H1 (cell line): ENCODE data around the gene NFKBIE. TPM values are rescaled to one million over a fixed set of nuclear protein-coding genes. Genes with fewer than 3 reads are reported as not detected.

ENCODE experiments used
- CTCF ChIA-PET: fragments of 300-600 bp; sonication (Branson Sonifier 250); formaldehyde crosslinking; loops from one replicate; lab custom pipeline; 2021; ENCODE audit not compliant: partially characterized antibody; lab: Charles Lee
- POLR2A ChIA-PET: fragments of 300-600 bp; sonication (Branson Sonifier 250); formaldehyde crosslinking; loops from one replicate; lab custom pipeline; 2021; ENCODE audit warnings: inconsistent platforms; ENCODE audit not compliant: partially characterized antibody; lab: Charles Lee
- DNase-seq, 2 experiments: peaks; one replicate each; pipeline versions ENCODE4 v3.0.0 to v3.0.0-alpha.2; 2010 to 2022; ENCODE audit warnings: low spot score in 2 of 2, low read depth in 1 of 2, mixed read lengths in 1 of 2
- FAIRE-seq: peaks from 2 replicates; lab custom pipeline; 2011; peaks lifted over from hg19 to GRCh38; lab: Jason Lieb, UNC
- H2AFZ ChIP-seq: 2 replicates; pipeline ENCODE4 v1.8.1; 2012; ENCODE audit warnings: low read length, inconsistent platforms
- H2AK5ac ChIP-seq: 2 replicates; pipeline ENCODE4 v1.6.1; 2013; ENCODE audit warnings: low read depth, low read length
- H2BK120ac ChIP-seq: replicated peaks from 2 replicates; pipeline ENCODE3; 2013; ENCODE audit warnings: low read depth, low read length, inconsistent platforms
- H2BK12ac ChIP-seq: 2 replicates; pipeline ENCODE4 v1.6.1; 2013; ENCODE audit warnings: low read depth, low read length
- H2BK15ac ChIP-seq: 2 replicates; pipeline ENCODE4 v1.6.1; 2013; ENCODE audit warnings: low read length
- H2BK20ac ChIP-seq: 2 replicates; pipeline ENCODE4 v1.6.1; 2013; ENCODE audit warnings: low read length
- H2BK5ac ChIP-seq: 2 replicates; pipeline ENCODE4 v1.6.1; 2013; ENCODE audit warnings: low read depth, low read length
- H3K14ac ChIP-seq: 2 replicates; pipeline ENCODE4 v1.6.1; 2013; ENCODE audit warnings: inconsistent platforms; ENCODE audit not compliant: insufficient read length
- H3K18ac ChIP-seq: 2 replicates; pipeline ENCODE4 v1.6.1; 2013; ENCODE audit warnings: low read length; ENCODE audit errors: extremely low read depth
- H3K23ac ChIP-seq: 2 replicates; pipeline ENCODE4 v1.6.1; 2013; ENCODE audit warnings: inconsistent platforms; ENCODE audit not compliant: insufficient read length
- H3K23me2 ChIP-seq: 2 replicates; pipeline ENCODE4 v1.6.1; 2013; ENCODE audit warnings: low read depth, low read length
- H3K27ac ChIP-seq: 2 replicates; pipeline ENCODE4 v1.6.1; 2011; ENCODE audit warnings: low read depth, low read length, inconsistent platforms
- H3K27me3 ChIP-seq, 4 experiments: replicated peaks in 1 of 4; 1 replicate in 1 of 4; 2 replicates in 3 of 4; pipeline versions ENCODE4 v1.6.1 to v1.8.1; 2011 to 2013; ENCODE audit warnings: low read length in 3 of 4, mild to moderate bottlenecking in 3 of 4, inconsistent platforms in 2 of 4, mixed read lengths in 2 of 4, moderate library complexity in 1 of 4; ENCODE audit not compliant: control insufficient read depth in 3 of 4, insufficient read depth in 3 of 4; ENCODE audit errors: extremely low read depth in 1 of 4
- H3K36me3 ChIP-seq, 4 experiments: 2 replicates each; pipeline versions ENCODE4 v1.6.1 to v1.8.1; 2011 to 2013; ENCODE audit warnings: mild to moderate bottlenecking in 4 of 4, low read length in 3 of 4, moderate library complexity in 2 of 4, control low read depth in 1 of 4, inconsistent platforms in 1 of 4; ENCODE audit not compliant: insufficient read depth in 4 of 4, control insufficient read depth in 2 of 4
- H3K4ac ChIP-seq: replicated peaks from 2 replicates; pipeline ENCODE3; 2013; ENCODE audit warnings: low read length, low read depth, mixed read lengths, inconsistent platforms; ENCODE audit not compliant: insufficient read length
- H3K4me1 ChIP-seq, 4 experiments: replicated peaks in 1 of 4; 1 replicate in 1 of 4; 2 replicates in 3 of 4; pipeline versions ENCODE4 v1.6.1 to v1.8.1; 2011 to 2013; ENCODE audit warnings: low read length in 3 of 4, inconsistent platforms in 2 of 4, mixed read lengths in 1 of 4; ENCODE audit not compliant: insufficient read depth in 4 of 4, control insufficient read depth in 3 of 4
- H3K4me2 ChIP-seq, 2 experiments: 2 replicates each; pipeline versions ENCODE4 v1.6.1 to v1.8.1; 2011 to 2013; ENCODE audit warnings: low read depth in 2 of 2, low read length in 2 of 2, control low read depth in 1 of 2, inconsistent platforms in 1 of 2, mild to moderate bottlenecking in 1 of 2; ENCODE audit not compliant: insufficient read depth in 1 of 2
- H3K4me3 ChIP-seq, 4 experiments: fragments of 200-600, 300-600 bp in 1 of 4; sonication (generic), shearing (Covaris generic), sonication (Bioruptor Twin) in 1 of 4; 2 replicates each; pipeline versions ENCODE4 v1.5.1 to v1.8.1; 2011 to 2016; ENCODE audit warnings: low read length in 4 of 4, low read depth in 3 of 4, control low read depth in 2 of 4, inconsistent platforms in 2 of 4, mild to moderate bottlenecking in 2 of 4, mixed read lengths in 1 of 4, moderate library complexity in 1 of 4; ENCODE audit not compliant: insufficient read depth in 2 of 4; ENCODE audit errors: extremely low read depth in 1 of 4
- H3K56ac ChIP-seq: replicated peaks from 2 replicates; pipeline ENCODE3; 2013; ENCODE audit warnings: low read depth, mild to moderate bottlenecking, mixed read lengths, low read length, inconsistent platforms; ENCODE audit not compliant: insufficient read length
- H3K79me1 ChIP-seq: 2 replicates; pipeline ENCODE4 v1.6.1; 2013; ENCODE audit warnings: low read depth, low read length, control low read depth
- H3K79me2 ChIP-seq, 2 experiments: 2 replicates each; pipeline versions ENCODE4 v1.6.1 to v1.8.1; 2012 to 2013; ENCODE audit warnings: low read length in 2 of 2, mild to moderate bottlenecking in 2 of 2, inconsistent platforms in 1 of 2; ENCODE audit not compliant: insufficient read depth in 2 of 2, control insufficient read depth in 1 of 2
- H3K9ac ChIP-seq, 4 experiments: replicated peaks in 1 of 4; 1 replicate in 1 of 4; 2 replicates in 3 of 4; pipeline versions ENCODE4 v1.6.1 to v1.8.1; 2011 to 2013; ENCODE audit warnings: low read depth in 3 of 4, low read length in 3 of 4, control low read depth in 2 of 4, mild to moderate bottlenecking in 2 of 4, moderate library complexity in 2 of 4, inconsistent platforms in 1 of 4; ENCODE audit errors: extremely low read depth in 1 of 4
- H3K9me3 ChIP-seq, 2 experiments: 2 replicates each; pipeline versions ENCODE4 v1.6.1 to v1.8.1; 2012 to 2013; ENCODE audit warnings: mild to moderate bottlenecking in 2 of 2, moderate library complexity in 2 of 2, control low read depth in 1 of 2, inconsistent platforms in 1 of 2, low read depth in 1 of 2, low read length in 1 of 2, mixed read lengths in 1 of 2; ENCODE audit not compliant: insufficient read depth in 2 of 2
- H4K20me1 ChIP-seq, 2 experiments: replicated peaks in 1 of 2; 2 replicates each; pipeline versions ENCODE3 to v1.8.1; 2011 to 2013; ENCODE audit warnings: inconsistent platforms in 2 of 2, low read length in 2 of 2, mild to moderate bottlenecking in 1 of 2; ENCODE audit not compliant: insufficient read depth in 2 of 2, control insufficient read depth in 1 of 2
- H4K5ac ChIP-seq: 2 replicates; pipeline ENCODE4 v1.6.1; 2013; ENCODE audit warnings: low read length, low read depth, mixed read lengths, inconsistent platforms; ENCODE audit not compliant: insufficient read length
- H4K8ac ChIP-seq: 2 replicates; pipeline ENCODE4 v1.8.0; 2013; ENCODE audit warnings: mild to moderate bottlenecking, moderate library complexity, low read length, inconsistent platforms; ENCODE audit not compliant: insufficient read depth; ENCODE audit errors: extremely low read depth
- H4K91ac ChIP-seq: replicated peaks from 2 replicates; pipeline ENCODE3; 2013; ENCODE audit warnings: low read length, mixed read lengths, inconsistent platforms; ENCODE audit not compliant: insufficient read length
- BRCA1 ChIP-seq: IDR thresholded peaks from 2 replicates; pipeline ENCODE4 v1.6.1; 2012; ENCODE audit warnings: low read depth, low read length, improper control_type of control experiment
- CHD1 ChIP-seq: IDR thresholded peaks from 2 replicates; pipeline ENCODE4 v1.6.1; 2012; ENCODE audit warnings: low read depth, low read length, improper control_type of control experiment
- CTBP2 ChIP-seq: IDR thresholded peaks from 2 replicates; pipeline ENCODE4 v1.7.0; 2011; ENCODE audit warnings: borderline replicate concordance, mild to moderate bottlenecking, moderate library complexity, mixed read lengths, low read length; ENCODE audit not compliant: insufficient read depth, insufficient read length
- HDAC2 ChIP-seq, 2 experiments: fragments of 300-600 bp in 1 of 2; sonication (generic) in 1 of 2; IDR thresholded peaks; 2 replicates each; pipeline ENCODE4 v1.6.1; 2011 to 2012; ENCODE audit warnings: low read depth in 2 of 2, low read length in 2 of 2, mild to moderate bottlenecking in 2 of 2, moderate library complexity in 2 of 2, borderline replicate concordance in 1 of 2, inconsistent platforms in 1 of 2
- SP4 ChIP-seq: IDR thresholded peaks from 2 replicates; pipeline ENCODE4 v1.6.1; 2012; ENCODE audit warnings: low read length, inconsistent platforms
- USF2 ChIP-seq: IDR thresholded peaks from 2 replicates; pipeline ENCODE4 v1.6.1; 2011; ENCODE audit warnings: low read length, improper control_type of control experiment
- WGBS, 2 experiments: shearing (Covaris generic) in 1 of 2; methylation state at CpG; one replicate each; pipeline versions ENCODE4 v1.1.6 to v1.1.7; 2013 to 2015; ENCODE audit warnings: low lambda C conversion rate in 2 of 2, mixed read lengths in 2 of 2, inconsistent platforms in 1 of 2, low coverage in 1 of 2, missing lambda C conversion rate in 1 of 2; ENCODE audit not compliant: insufficient replicate concordance in 2 of 2, insufficient coverage in 1 of 2, insufficient read length in 1 of 2; ENCODE audit errors: extremely low coverage in 1 of 2, missing lambda C conversion rate in 1 of 2; 5-methylcytosine and 5-hydroxymethylcytosine counted together
- polyA plus RNA-seq, 7 experiments: library from polyadenylated mRNA; depleted of rRNA in 3 of 7; stranded (reverse) in 5 of 7; unstranded in 2 of 7; fragments of >200 nt in 5 of 7; fragments of 200-250 nt in 2 of 7; gene quantifications; 1 replicate in 5 of 7; 2 replicates in 1 of 7; 4 replicates in 1 of 7; pipeline versions ENCODE4 v1.2.1 to v1.2.3, GENCODE V29; 2011 to 2013; ENCODE audit warnings: missing spikeins in 2 of 7, mixed read lengths in 2 of 7
- total RNA-seq: library from RNA; stranded (reverse); fragmentation: NEBNext Ultra II Directional; extraction: Animal tissue kit (Norgen Biotek cat#: 25700); gene quantifications from 2 replicates; pipeline ENCODE4 v1.2.1, GENCODE V29; 2021
- TF ChIP-seq, protein P1 (sequence below): IDR thresholded peaks from 2 replicates; pipeline ENCODE4 v1.6.1; 2012; ENCODE audit warnings: inconsistent platforms
- TF ChIP-seq, protein P2 (sequence below): IDR thresholded peaks from 2 replicates; pipeline ENCODE4 v1.6.1; 2011; ENCODE audit warnings: low read depth, mild to moderate bottlenecking, low read length; ENCODE audit not compliant: insufficient read depth

The NFKBIE gene
- total and polyA plus RNA-seq, 2 of the 8 experiments (the other 6 are each of a cell fraction or from before 2014, with no cell fraction given), result 13.5 to 19.2 TPM

GRCh38 chr6:44223319-44224028 lies 41.9 kb downstream of the NFKBIE start, which contains the start of gene SLC29A1:
Gene SLC29A1 (plus strand): TSS chr6:44223595. CDS start chr6:44227314, 3,719 bp downstream.
- no peak for FAIRE-seq
- H3K4ac ChIP-seq, result peak within 1 kb of the TSS; percentile 84
- H2AFZ ChIP-seq, result no peak within 1 kb of the TSS
- H2BK5ac ChIP-seq, result peak within 1 kb of the TSS; percentile 76; the same call in 1 of the 2 replicates
- H3K23ac ChIP-seq, result peak within 1 kb of the TSS; percentile 37
- H4K91ac ChIP-seq, result peak within 1 kb of the TSS; percentile 99
- peak within 1 kb of the TSS; percentile 69; the same call in 1 of the 2 replicates for H3K27ac ChIP-seq
- H3K4me2 ChIP-seq, result peak within 1 kb of the TSS; percentile 94 to 95
- peak within 1 kb of the TSS; percentile 95 for H3K18ac ChIP-seq
- peak in 1 of 2 experiments; percentile 86 for DNase-seq
- peak within 1 kb of the TSS; percentile 84 for H2BK120ac ChIP-seq
- H4K5ac ChIP-seq, result peak within 1 kb of the TSS; percentile 53
- peaks cover 16% of the 10 kb centered on the region for H3K23me2 ChIP-seq
- peak within 1 kb of the TSS; percentile 80 for H3K56ac ChIP-seq
- peak within 1 kb of the TSS; percentile 65 to 90 (median 78) for H3K4me3 ChIP-seq
- peaks cover 0 to 6% (median 2%) of the 10 kb centered on the region in 4 experiments; a peak in 4 of 8 replicates for H3K36me3 ChIP-seq
- peak within 1 kb of the TSS; percentile 76; the same call in 1 of the 2 replicates for H4K8ac ChIP-seq
- POLR2A ChIA-PET, result interaction anchor here (1.0 to 21.0 kb wide), 13 partner anchors 12 to 89 kb away, joined by 3 to 477 read pairs (median 17); partner anchors contain the start of genes AARS2, HSP90AB1 and SLC35B2
- H3K79me2 ChIP-seq, result peaks cover 10 to 45% of the 10 kb centered on the region in 2 experiments; a peak in 3 of 4 replicates
- 0% methylated on average over 6 of the region's 73 CpGs; no CpG with 5 or more reads in 1 of the 2 experiments for WGBS, 2 experiments
- peak within 1 kb of the TSS; percentile 33 for H3K14ac ChIP-seq
- CTCF ChIA-PET, result interaction anchor here (0.6 to 19.4 kb wide), 20 partner anchors 7 to 550 kb away, joined by 3 to 287 read pairs (median 6); partner anchors contain the start of genes HSP90AB1, MYMX and SLC35B2
- peaks cover 17% of the 10 kb centered on the region for H3K79me1 ChIP-seq
- no peaks in the 10 kb centered on the region for H3K9me3 ChIP-seq
- peak within 1 kb of the TSS; percentile 98; the same call in 1 of the 2 replicates for H2BK12ac ChIP-seq
- peaks cover 30 to 33% of the 10 kb centered on the region in 2 experiments for H4K20me1 ChIP-seq
- H3K27me3 ChIP-seq, result no peaks in the 10 kb centered on the region
- H3K4me1 ChIP-seq, result peaks cover 17 to 51% (median 35%) of the 10 kb centered on the region in 4 experiments
- H2BK15ac ChIP-seq, result peak within 1 kb of the TSS; percentile 88; the same call in 1 of the 2 replicates
- H2AK5ac ChIP-seq, result peak within 1 kb of the TSS; percentile 65; the same call in 1 of the 2 replicates
- H2BK20ac ChIP-seq, result peak within 1 kb of the TSS; percentile 93
- H3K9ac ChIP-seq, result peak within 1 kb of the TSS; percentile 41 to 78 (median 62)
- TF ChIP-seq, protein P1, sequence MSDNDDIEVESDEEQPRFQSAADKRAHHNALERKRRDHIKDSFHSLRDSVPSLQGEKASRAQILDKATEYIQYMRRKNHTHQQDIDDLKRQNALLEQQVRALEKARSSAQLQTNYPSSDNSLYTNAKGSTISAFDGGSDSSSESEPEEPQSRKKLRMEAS, result peak; percentile 84
- TF ChIP-seq SP4 (no peak), HDAC2 (IDR thresholded peaks at IDR 0.05; ENCODE audit: borderline replicate concordance in 1 of 2, low read depth in 2 of 2, low read length in 2 of 2) (0 out of 4 replicates have a peak, but pooled peaks have one; percentile 31 to 49), CTBP2 (no peak), BRCA1 (no peak), USF2 (peak; percentile 50), CHD1 (no peak)
- TF ChIP-seq, protein P2, sequence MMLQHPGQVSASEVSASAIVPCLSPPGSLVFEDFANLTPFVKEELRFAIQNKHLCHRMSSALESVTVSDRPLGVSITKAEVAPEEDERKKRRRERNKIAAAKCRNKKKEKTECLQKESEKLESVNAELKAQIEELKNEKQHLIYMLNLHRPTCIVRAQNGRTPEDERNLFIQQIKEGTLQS, result no peak
